PFSK-1 (cell line): ENCODE data around the gene PER1.

Source experiments
- FOXP2 ChIP-seq: optimal IDR thresholded peaks from 2 replicates; pipeline ENCODE3; 2011; ENCODE audit warnings: borderline replicate concordance, control low read depth, inconsistent platforms; ENCODE audit not compliant: insufficient read depth; ENCODE audit errors: extremely low read length, extremely low read depth
- POLR2AphosphoS5 ChIP-seq: IDR thresholded peaks from 2 replicates; pipeline ENCODE4 v1.6.1; 2012; ENCODE audit warnings: low read depth, mild to moderate bottlenecking, control low read depth, low read length, moderate library complexity
- REST ChIP-seq, 2 experiments: IDR thresholded peaks; 2 replicates each; pipeline versions ENCODE4 v1.6.1 to v1.8.0; 2011 to 2012; ENCODE audit warnings: low read depth in 2 of 2, low read length in 2 of 2, control low read depth in 1 of 2, inconsistent platforms in 1 of 2, mild to moderate bottlenecking in 1 of 2, moderate library complexity in 1 of 2; ENCODE audit not compliant: insufficient read depth in 1 of 2
- SIN3A ChIP-seq: IDR thresholded peaks from 2 replicates; pipeline ENCODE4 v1.6.1; 2012; ENCODE audit warnings: mild to moderate bottlenecking, low read length, moderate library complexity, borderline replicate concordance; ENCODE audit not compliant: insufficient read depth
- TAF1 ChIP-seq: IDR thresholded peaks from 2 replicates; pipeline ENCODE4 v1.6.1; 2012; ENCODE audit warnings: low read length, control low read depth, borderline replicate concordance; ENCODE audit not compliant: insufficient read depth

PER1 gene

GRCh38 chr17:8109661-8110455, 42.3 kb downstream of the PER1 start:
- TF ChIP-seq FOXP2 (no peak), SIN3A (no peak), POLR2AphosphoS5 (no peak), REST (IDR thresholded peaks at IDR 0.05; ENCODE audit: insufficient read depth in 1 of 2, low read depth in 2 of 2, low read length in 2 of 2) (no peak)

- TF ChIP-seq SIN3A (no peak), REST (IDR thresholded peaks at IDR 0.05; ENCODE audit: insufficient read depth in 1 of 2, low read depth in 2 of 2, low read length in 2 of 2) (no peak), FOXP2 (no peak)
Observed at GRCh38 chr17:8108972-8109660, 43.1 kb downstream of the PER1 start.

DNA sequence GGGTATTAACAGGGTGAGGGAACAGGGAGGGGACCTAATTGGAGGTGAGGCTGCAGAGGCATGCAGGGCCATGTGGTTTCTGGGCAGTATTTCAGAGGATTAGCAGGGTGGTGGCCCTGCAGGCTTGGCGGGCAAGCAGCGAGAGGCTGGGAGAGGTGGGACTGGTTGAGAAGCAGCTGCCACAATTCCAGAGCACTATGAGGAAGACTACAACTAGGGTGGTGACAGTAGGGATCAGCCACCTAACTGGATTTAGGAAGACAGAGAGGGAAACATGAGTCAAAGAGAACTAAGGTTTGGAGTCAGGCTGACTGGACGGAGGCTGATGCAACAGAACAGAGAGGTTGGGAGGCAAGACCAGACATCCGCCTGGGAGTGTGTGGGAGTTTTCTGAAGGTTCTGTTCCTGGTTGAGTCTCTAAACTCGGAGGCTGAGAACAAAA, 46.2 kb downstream of the PER1 start:
- no peak for TF ChIP-seq FOXP2
- no peak for TF ChIP-seq POLR2AphosphoS5
- TF ChIP-seq TAF1 = no peak
- TF ChIP-seq REST (IDR thresholded peaks at IDR 0.05; ENCODE audit: insufficient read depth in 1 of 2, low read depth in 2 of 2, low read length in 2 of 2) = no peak
- TF ChIP-seq SIN3A = no peak

GRCh38 chr17:8104911-8105310, 47.3 kb downstream of the PER1 start:
- TF ChIP-seq POLR2AphosphoS5 (no peak), FOXP2 (no peak), TAF1 (no peak), SIN3A (no peak), REST (IDR thresholded peaks at IDR 0.05; ENCODE audit: insufficient read depth in 1 of 2, low read depth in 2 of 2, low read length in 2 of 2) (no peak)

DNA sequence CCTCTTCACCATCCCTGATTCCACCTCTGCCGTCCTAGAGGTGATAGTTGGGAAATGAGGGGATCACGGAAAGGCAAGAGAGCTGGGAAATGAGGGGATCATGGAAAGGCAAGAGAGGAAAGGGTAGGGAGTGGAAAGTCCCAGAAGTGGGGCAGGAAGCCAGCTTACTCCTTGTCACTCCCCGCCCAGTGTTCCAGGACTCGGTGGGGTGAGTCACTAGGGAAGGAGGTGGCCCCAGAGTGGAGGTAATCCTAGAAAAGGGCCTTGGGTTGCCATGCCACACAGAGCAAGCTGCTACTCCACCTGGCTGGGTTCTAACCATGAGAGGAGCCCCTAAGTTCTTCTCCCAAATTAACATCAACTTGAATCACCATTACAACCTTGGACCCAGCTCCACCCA, 48.7 kb downstream of the PER1 start:
- TF ChIP-seq SIN3A (no peak), POLR2AphosphoS5 (no peak), TAF1 (no peak), REST (IDR thresholded peaks at IDR 0.05; ENCODE audit: insufficient read depth in 1 of 2, low read depth in 2 of 2, low read length in 2 of 2) (no peak), FOXP2 (no peak)
